Limb (tissue), 2 donors: Measurements from ENCODE around the gene CHSY1.
"Not testable (repeated sequence)": the region's sequence is repeated elsewhere in the genome, so short reads cannot be mapped to it uniquely, and the experiment has no call there.

Experiments used
- DNase-seq, 2 donors: peaks; one replicate each; pipeline ENCODE4 v3.0.0-alpha.2; 2016; ENCODE audit errors: extremely low spot score in 2 of 2

CHSY1 gene

GRCh38 chr15:101138086-101138660 lies 113.7 kb downstream of the CHSY1 start:
- DNase-seq = no peak

- no peak for DNase-seq
These were observed 114.4 kb downstream of the CHSY1 start for GRCh38 chr15:101137312-101137940.

GRCh38 chr15:101136381-101137268 lies 115.2 kb downstream of the CHSY1 start:
- no peak for DNase-seq

- DNase-seq = no peak
These were observed 116.2 kb downstream of the CHSY1 start for GRCh38 chr15:101135532-101136166.

- DNase-seq = no peak
These were observed 117.1 kb downstream of the CHSY1 start for GRCh38 chr15:101134780-101135179.

GRCh38 chr15:101133751-101134261 lies 118.0 kb downstream of the CHSY1 start:
- DNase-seq = no peak

- DNase-seq = no peak
These were observed 118.7 kb downstream of the CHSY1 start for GRCh38 chr15:101133181-101133460.

- DNase-seq = no peak
These were observed 119.3 kb downstream of the CHSY1 start for GRCh38 chr15:101132390-101133180.

- DNase-seq = no peak
These were observed 120.1 kb downstream of the CHSY1 start for GRCh38 chr15:101131489-101132389.

- no peak for DNase-seq
These were observed 121.9 kb downstream of the CHSY1 start for GRCh38 chr15:101129851-101130380.

- peak in 1 of 2 donors; percentile 60 for DNase-seq
These were observed 123.4 kb downstream of the CHSY1 start for GRCh38 chr15:101128221-101129015.

- peak; percentile 89 to 91 for DNase-seq
These were observed 124.3 kb downstream of the CHSY1 start for GRCh38 chr15:101127506-101128076.

GRCh38 chr15:101126618-101127505 lies 125.0 kb downstream of the CHSY1 start:
- DNase-seq = peak in 1 of 2 donors; percentile 42

- not testable (repeated sequence) for DNase-seq
These were observed 125.9 kb downstream of the CHSY1 start for GRCh38 chr15:101125881-101126428.
